PC-3 (cell line): ENCODE measurements around the gene C16orf74.

Experiments
- EZH2phosphoT487 ChIP-seq: fragments of 300-600 bp; sonication (generic); IDR thresholded peaks from 2 replicates; pipeline ENCODE4 v1.6.1; 2018; ENCODE audit warnings: mild to moderate bottlenecking, antibody characterized with exemption, low read length, borderline replicate concordance
- TF ChIP-seq, protein P1 (sequence below): fragments of 300-600 bp; sonication (generic); conservative IDR thresholded peaks from 2 replicates; pipeline ENCODE4 v1.5.1; 2017; ENCODE audit warnings: antibody characterized with exemption, low read depth, mild to moderate bottlenecking, low read length

DNA sequence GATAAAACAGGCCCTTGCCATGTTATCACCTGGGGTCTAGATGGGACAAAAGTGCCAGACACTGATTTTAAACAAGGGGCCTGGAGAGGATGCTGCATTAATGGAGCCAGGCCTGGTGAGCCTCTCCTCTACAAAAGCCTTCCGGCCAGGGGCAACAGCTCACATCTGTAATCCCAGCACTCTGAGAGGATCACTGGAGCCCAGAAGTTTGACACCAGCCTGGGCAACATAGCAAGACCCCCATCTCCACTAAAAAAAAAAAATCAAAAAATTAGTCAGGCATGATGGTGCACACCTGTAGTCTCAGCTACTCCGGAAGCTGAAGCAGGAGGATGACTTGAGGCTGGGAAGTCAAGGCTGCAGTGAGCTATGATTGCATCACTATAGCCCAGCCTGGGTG, 65.6 kb downstream of the C16orf74 start:
- TF ChIP-seq, protein P1, sequence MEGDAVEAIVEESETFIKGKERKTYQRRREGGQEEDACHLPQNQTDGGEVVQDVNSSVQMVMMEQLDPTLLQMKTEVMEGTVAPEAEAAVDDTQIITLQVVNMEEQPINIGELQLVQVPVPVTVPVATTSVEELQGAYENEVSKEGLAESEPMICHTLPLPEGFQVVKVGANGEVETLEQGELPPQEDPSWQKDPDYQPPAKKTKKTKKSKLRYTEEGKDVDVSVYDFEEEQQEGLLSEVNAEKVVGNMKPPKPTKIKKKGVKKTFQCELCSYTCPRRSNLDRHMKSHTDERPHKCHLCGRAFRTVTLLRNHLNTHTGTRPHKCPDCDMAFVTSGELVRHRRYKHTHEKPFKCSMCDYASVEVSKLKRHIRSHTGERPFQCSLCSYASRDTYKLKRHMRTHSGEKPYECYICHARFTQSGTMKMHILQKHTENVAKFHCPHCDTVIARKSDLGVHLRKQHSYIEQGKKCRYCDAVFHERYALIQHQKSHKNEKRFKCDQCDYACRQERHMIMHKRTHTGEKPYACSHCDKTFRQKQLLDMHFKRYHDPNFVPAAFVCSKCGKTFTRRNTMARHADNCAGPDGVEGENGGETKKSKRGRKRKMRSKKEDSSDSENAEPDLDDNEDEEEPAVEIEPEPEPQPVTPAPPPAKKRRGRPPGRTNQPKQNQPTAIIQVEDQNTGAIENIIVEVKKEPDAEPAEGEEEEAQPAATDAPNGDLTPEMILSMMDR: no peak
- no peak for TF ChIP-seq EZH2phosphoT487
